GM18861 (cell line): ENCODE results near the gene GPAT3.
"Not testable (repeated sequence)": the region's sequence is repeated elsewhere in the genome, so short reads cannot be mapped to it uniquely, and the experiment has no call there.

Experiments used
- ATAC-seq: cut with Tn5 transposase; IDR thresholded peaks from one replicate; pipeline ENCODE4 v1.9.1; 2021; ENCODE audit not compliant: unreplicated experiment

The GPAT3 gene

GRCh38 chr4:83548151-83548905, 12.4 kb downstream of the GPAT3 start:
- ATAC-seq = peak; percentile 85

DNA sequence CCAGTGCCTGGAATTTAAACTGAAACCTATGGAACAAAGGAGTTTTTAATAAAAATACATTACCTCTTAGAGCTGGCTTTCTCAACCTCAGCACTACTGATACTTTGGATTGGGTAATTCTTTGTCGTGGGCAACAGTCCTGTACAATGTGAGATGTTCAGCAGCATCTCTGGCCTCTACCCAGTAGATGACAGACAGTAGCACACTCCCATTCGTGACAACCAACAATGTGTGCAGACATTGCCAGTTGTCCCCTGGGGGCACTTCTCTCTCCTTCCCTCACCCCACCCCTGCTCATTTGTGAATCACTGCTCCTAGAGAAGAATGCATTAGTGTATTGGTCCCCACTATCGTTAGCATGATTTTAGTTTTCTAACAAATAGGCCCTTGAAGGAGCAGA, 16.2 kb downstream of the GPAT3 start:
- no peak for ATAC-seq

GRCh38 chr4:83552924-83553323, 17.0 kb downstream of the GPAT3 start:
- peak; percentile 78 for ATAC-seq

DNA sequence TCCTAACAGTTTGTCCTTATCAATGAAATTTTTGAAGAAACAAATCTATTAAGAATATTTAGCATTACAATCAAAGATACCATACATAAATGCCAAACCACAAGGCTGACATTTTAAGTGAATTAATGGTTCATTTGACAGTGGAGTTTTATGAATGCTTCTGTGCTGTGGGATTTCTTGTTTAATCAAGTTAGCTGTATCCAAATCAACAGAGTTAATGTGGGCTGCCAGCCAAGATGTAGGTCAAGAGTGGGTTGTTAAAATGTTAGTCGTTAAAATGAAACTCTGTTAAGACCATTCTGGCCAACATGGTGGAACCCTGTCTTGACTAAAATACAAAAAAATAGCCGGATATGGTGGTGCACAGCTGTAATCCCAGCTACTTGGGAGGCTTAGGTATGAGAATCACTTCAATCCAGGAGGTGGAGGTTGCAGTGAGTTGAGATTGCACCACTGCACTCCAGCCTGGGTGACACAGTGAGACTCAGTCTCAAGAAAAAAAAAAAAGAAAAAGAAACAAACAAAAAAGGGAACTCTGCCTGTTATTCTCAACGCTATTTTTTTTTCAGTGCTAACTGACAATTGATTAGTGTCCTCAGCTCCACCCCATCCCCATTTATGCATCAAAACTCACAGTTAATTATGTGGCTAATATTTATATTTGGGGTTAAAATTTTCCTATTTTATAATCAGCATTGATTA, 20.2 kb downstream of the GPAT3 start:
- ATAC-seq = no peak

- ATAC-seq = no peak
Measured at GRCh38 chr4:83556816-83557215, 20.9 kb downstream of the GPAT3 start.

DNA sequence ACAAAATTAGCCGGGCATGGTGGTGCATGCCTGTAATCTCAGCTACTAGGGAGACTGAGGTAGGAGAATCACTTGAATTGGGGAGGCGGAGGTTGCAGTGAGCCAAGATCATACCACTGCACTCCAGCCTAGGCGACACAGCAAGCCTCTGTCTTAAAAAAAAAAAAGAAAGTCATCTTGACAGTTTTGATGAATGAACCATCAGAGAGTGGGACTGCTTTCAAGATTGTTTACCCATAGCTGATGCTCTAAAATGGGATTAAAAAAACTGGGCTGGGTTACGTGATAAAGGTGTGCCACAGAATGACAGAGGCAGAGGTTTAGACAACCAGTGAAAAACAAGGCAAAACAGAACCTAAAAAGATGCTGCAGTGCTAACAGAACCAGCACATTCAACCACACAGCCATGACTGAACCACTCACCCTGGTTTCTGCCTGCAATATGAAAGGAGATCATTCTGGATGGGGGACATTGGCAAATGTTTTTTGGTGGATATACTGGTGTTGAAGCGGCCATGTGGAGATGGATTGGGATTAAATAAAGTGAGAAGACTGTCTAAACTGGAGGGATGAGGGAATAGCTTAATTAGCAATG, 22.2 kb downstream of the GPAT3 start:
- ATAC-seq = no peak

DNA sequence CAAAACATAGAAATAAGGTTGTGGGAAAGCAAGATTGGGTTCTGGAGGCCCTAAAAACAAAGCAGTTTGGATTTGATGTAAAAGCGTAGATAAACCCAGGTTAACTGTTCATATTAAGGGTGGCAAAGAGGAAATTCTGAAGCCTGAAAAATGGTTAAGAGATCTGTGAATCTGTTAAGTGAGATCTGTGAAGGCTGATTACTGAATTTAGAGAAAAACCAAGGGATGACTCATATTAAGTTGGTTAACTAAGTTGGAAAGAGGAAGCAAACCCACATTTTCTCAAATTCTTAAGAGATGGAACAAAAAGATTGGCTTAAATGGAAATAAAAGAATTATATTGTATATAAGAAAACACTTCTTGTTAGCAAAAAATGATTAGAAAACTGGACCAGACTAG, 22.8 kb downstream of the GPAT3 start:
- no peak for ATAC-seq

DNA sequence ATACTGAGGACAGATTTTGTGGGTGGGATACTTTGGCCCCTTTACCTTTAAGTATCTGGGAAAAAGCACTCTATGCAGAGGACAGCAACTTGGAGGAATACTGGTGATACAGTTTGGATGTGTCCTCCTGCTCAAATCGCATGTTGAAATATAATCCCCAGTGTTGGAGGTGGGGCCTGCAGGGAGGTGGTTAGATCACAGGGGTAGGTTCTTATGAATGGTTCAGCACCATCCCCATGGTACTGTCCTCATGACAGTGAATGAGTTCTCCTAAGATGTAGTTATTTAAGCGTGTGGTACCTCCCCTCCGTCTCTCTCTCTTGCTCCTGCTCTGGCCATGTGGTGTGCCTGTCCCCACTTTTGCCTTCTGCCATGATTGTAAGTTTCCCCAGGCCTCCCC, 24.6 kb downstream of the GPAT3 start:
- ATAC-seq = no peak

- no peak for ATAC-seq
Measured at GRCh38 chr4:83561381-83561780, 25.5 kb downstream of the GPAT3 start.

- ATAC-seq = no peak
Measured at GRCh38 chr4:83563998-83564397, 28.1 kb downstream of the GPAT3 start.

GRCh38 chr4:83568062-83568461, 32.2 kb downstream of the GPAT3 start:
- ATAC-seq = no peak

- no peak for ATAC-seq
Measured at GRCh38 chr4:83569429-83569828, 33.5 kb downstream of the GPAT3 start.

- ATAC-seq = peak; percentile 88
Measured at GRCh38 chr4:83569987-83570386, 34.1 kb downstream of the GPAT3 start.

- no peak for ATAC-seq
Measured at GRCh38 chr4:83572848-83573247, 36.9 kb downstream of the GPAT3 start.

- ATAC-seq = no peak
Measured at GRCh38 chr4:83574247-83574646, 38.3 kb downstream of the GPAT3 start.

GRCh38 chr4:83576237-83576636, 40.3 kb downstream of the GPAT3 start:
- not testable (repeated sequence) for ATAC-seq

DNA sequence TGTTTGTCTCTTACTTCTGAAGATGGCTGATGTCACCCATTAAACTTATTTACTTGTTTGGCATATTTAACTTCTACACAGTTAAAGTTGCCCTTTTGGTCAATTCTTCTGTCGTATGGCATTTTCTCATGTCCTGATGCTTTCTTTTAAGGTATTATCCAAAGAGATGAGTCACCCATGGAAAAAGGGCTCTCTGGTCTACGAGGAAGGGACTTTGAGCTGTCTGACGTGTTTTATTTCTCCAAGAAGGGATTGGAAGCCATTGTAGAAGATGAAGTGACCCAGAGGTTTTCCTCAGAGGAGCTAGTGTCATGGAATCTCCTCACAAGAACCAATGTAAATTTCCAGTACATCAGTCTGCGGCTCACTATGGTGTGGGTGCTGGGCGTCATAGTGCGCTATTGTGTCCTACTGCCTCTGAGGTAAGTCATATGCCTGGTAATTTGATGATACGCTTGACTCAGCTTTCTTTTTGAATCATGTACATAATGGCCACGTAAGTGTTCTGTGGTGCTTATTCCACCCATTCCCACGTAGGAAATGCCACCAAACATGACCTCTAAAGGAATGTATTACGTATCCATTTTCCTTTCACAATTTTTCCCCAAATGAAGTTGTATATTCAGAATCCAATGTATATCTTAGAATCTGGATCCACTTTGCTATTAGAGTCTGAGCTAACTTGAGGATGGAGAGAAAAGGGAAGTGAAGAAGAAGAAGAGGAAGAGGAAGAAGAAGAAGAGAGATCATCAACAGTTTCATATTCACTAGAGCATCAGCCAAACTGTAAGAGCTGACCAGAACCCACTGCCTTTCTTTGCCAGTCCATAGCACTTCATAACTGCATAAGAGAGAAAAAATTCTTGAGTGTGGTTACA, 45.7 kb downstream of the GPAT3 start:
- ATAC-seq = peak; percentile 80

GRCh38 chr4:83582289-83582785, 46.4 kb downstream of the GPAT3 start:
- ATAC-seq = no peak

DNA sequence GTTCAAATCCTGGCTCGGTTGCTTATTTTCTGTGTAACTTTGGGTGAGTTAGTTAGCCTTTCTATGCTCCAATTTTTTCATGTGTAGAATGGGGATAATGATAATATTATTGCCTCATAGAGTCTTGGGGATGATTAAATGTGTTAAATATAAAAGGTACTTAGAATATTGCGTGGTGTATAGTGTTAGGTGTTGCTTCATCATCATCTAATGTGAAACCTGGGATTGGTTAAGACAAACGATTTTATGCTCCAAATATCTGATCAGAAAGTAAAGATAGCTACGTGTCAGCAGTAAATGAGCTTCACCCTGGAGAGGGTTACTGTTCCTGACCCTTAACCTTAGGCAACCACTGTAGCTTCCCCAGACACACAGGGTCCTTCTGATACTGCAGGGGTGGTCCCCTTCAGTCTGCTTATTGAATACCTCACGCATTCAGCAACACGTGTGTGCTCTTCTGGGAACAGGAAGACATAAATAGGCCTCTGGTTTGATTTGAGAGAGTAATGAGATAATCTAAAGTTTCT, 50.1 kb downstream of the GPAT3 start:
- ATAC-seq = no peak

DNA sequence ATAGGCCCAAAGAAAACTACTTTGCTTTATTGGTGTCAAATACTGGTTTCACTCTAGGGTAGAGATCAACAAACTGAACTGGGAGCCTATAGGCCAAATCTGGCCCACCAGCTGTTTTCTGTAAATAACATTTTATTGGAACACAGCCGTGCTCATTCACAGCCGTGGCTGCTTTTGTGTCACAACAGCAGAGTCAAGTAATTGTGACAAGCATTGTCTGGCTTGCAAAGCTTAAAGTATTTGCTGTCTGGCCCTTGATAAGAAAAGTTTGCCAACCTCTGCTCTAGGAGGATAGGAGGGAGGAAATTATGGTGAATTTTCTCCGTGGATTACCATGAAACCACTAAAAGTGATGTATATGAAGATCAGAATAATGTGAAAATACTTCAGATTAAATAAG, 53.4 kb downstream of the GPAT3 start:
- ATAC-seq = no peak

- no peak for ATAC-seq
Measured at GRCh38 chr4:83591056-83591455, 55.1 kb downstream of the GPAT3 start.
